IPS DF 6.9 (cell line): ENCODE data around the gene CCDC13.

Experiments used
- DNase-seq: peaks from one replicate; pipeline ENCODE4 v3.0.0-alpha.2; 2013; ENCODE audit warnings: low read depth, low spot score
- H3K27ac ChIP-seq: one replicate; pipeline ENCODE4 v1.5.1; 2013; ENCODE audit warnings: low read length, control low read depth
- H3K27me3 ChIP-seq: 2 replicates; pipeline ENCODE4 v1.6.1; 2013; ENCODE audit warnings: mild to moderate bottlenecking, low read length; ENCODE audit not compliant: control insufficient read depth, insufficient read depth
- H3K36me3 ChIP-seq: 2 replicates; pipeline ENCODE4 v1.6.1; 2013; ENCODE audit warnings: low read length; ENCODE audit not compliant: control insufficient read depth, insufficient read depth
- H3K4me1 ChIP-seq: 2 replicates; pipeline ENCODE4 v1.6.1; 2013; ENCODE audit warnings: low read length; ENCODE audit not compliant: control insufficient read depth, insufficient read depth
- H3K4me3 ChIP-seq: 2 replicates; pipeline ENCODE4 v1.5.1; 2013; ENCODE audit warnings: mild to moderate bottlenecking, low read length
- H3K9me3 ChIP-seq: 2 replicates; pipeline ENCODE4 v1.6.1; 2013; ENCODE audit warnings: low read length, inconsistent platforms; ENCODE audit not compliant: control insufficient read depth, insufficient read depth
- WGBS: extraction: QIAGEN DNeasy Blood & Tissue Kit; methylation state at CpG from one replicate; pipeline ENCODE4 v1.1.7; 2013; ENCODE audit warnings: mixed read lengths, missing lambda C conversion rate; ENCODE audit not compliant: insufficient read length, insufficient coverage; 5-methylcytosine and 5-hydroxymethylcytosine counted together

CCDC13 gene

DNA sequence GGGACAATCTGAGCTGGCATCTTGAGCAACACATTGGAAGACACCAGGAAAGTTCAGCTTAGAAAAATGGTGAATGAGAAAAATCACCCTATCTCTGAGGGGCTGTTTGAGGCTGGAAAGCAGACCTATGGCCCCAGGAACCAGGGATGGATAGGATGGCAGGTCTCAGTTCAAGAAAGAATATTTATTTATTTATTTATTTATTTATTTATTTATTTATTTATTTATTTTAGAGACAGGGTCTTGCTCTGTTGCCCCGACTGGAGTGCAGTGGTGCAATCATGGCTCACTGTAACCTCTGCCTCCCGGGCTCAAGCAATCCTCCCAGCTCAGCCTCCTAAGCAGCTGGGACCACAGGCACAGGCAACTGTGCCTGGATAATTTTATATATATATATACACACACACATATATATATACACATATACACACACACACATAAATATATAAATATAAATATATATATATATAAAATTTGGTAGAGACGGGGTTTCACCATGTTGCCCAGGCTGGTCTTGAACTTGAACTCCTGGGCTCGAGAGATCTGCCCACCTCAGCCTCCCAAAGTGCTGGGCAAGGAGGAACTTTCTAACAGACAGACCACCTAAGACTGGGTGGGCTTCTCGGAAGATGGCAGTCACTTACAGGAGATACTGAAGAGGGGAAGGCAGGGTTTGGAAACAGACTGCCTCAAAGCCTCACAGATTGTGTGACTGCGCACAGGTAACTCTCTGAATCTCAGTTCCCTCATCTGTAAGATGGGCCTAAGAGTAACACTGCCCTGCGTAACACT, 29.7 kb downstream of the CCDC13 start:
- Histone ChIP-seq H3K9me3 (no peaks in the 10 kb centered on the region), H3K27ac (no peak overlapping the region), H3K4me3 (no peak overlapping the region), H3K27me3 (no peaks in the 10 kb centered on the region; the same call in 1 of the 2 replicates), H3K36me3 (no peaks in the 10 kb centered on the region), H3K4me1 (no peaks in the 10 kb centered on the region; the same call in 1 of the 2 replicates)
- DNase-seq = no peak
- WGBS = no CpG with 5 or more reads among the region's 7 CpGs

GRCh38 chr3:42742688-42743087, 30.4 kb downstream of the CCDC13 start:
- no peaks in the 10 kb centered on the region for H3K9me3 ChIP-seq
- DNase-seq = no peak
- H3K36me3 ChIP-seq = no peaks in the 10 kb centered on the region
- no peak overlapping the region for H3K27ac ChIP-seq
- no peaks in the 10 kb centered on the region; the same call in 1 of the 2 replicates for H3K4me1 ChIP-seq
- WGBS = no CpG with 5 or more reads among the region's 9 CpGs
- H3K27me3 ChIP-seq = no peaks in the 10 kb centered on the region; the same call in 1 of the 2 replicates
- no peak overlapping the region for H3K4me3 ChIP-seq

- H3K36me3 ChIP-seq = no peaks in the 10 kb centered on the region
- WGBS = no CpG with 5 or more reads among the region's 4 CpGs
- no peak overlapping the region for H3K4me3 ChIP-seq
- no peak overlapping the region for H3K27ac ChIP-seq
- no peaks in the 10 kb centered on the region; the same call in 1 of the 2 replicates for H3K4me1 ChIP-seq
- no peaks in the 10 kb centered on the region for H3K9me3 ChIP-seq
- H3K27me3 ChIP-seq = no peaks in the 10 kb centered on the region; the same call in 1 of the 2 replicates
- no peak for DNase-seq
These were observed 30.8 kb downstream of the CCDC13 start for GRCh38 chr3:42742259-42742658.

DNA sequence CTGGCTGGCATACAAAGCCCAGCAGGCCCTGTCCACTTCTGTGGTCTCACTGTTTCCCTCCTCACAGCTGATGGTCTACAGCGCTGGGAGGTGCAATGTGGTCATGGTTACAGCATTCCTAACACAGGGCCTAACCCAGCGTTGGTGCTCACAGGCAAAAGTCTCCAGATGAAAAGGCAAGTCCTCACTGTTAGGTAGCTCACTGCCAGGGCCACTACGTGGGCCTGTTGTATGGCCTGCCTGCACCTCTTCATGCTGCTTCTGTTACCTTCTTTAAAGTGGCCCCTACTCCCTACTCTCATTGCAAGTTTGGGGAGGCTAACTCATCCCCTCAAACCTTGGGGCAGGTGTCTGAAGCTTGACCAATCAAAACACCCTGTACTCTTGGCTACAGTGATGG, 31.3 kb downstream of the CCDC13 start:
- Histone ChIP-seq H3K4me1 (no peaks in the 10 kb centered on the region; the same call in 1 of the 2 replicates), H3K27ac (no peak overlapping the region), H3K9me3 (no peaks in the 10 kb centered on the region), H3K27me3 (no peaks in the 10 kb centered on the region; the same call in 1 of the 2 replicates), H3K36me3 (no peaks in the 10 kb centered on the region), H3K4me3 (no peak overlapping the region)
- no peak for DNase-seq
- WGBS = no CpG with 5 or more reads among the region's 3 CpGs

GRCh38 chr3:42739401-42740158, 33.5 kb downstream of the CCDC13 start:
- H3K27ac ChIP-seq = no peak overlapping the region
- no peaks in the 10 kb centered on the region; the same call in 1 of the 2 replicates for H3K27me3 ChIP-seq
- no CpG with 5 or more reads among the region's 12 CpGs for WGBS
- no peaks in the 10 kb centered on the region for H3K36me3 ChIP-seq
- no peak overlapping the region for H3K4me3 ChIP-seq
- no peaks in the 10 kb centered on the region for H3K9me3 ChIP-seq
- peaks cover 5% of the 10 kb centered on the region for H3K4me1 ChIP-seq
- no peak for DNase-seq

DNA sequence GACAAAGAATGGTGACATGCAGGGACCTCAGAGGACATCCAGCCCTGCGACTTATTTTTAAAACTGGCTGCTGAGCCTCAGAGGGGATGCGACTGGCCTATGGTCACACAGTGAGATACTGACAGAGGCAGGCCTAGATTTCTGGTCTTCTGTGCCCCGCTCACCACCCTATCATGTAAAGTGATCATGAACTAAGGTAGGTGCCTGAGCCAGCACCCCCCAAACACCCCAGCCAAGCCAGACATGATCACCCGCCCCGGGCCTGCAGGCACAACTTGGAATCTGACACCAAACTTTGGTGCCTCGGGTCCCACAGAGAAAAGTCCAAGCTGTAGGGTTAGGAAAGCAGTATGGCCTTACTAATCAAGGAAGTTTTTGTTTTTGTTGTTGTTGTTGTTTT, 36.5 kb downstream of the CCDC13 start:
- Histone ChIP-seq H3K27ac (no peak overlapping the region), H3K9me3 (no peaks in the 10 kb centered on the region), H3K27me3 (no peaks in the 10 kb centered on the region; the same call in 1 of the 2 replicates), H3K4me3 (no peak overlapping the region), H3K36me3 (no peaks in the 10 kb centered on the region), H3K4me1 (peaks cover 10% of the 10 kb centered on the region)
- WGBS = no CpG with 5 or more reads among the region's 6 CpGs
- no peak for DNase-seq

- H3K9me3 ChIP-seq = no peaks in the 10 kb centered on the region
- H3K36me3 ChIP-seq = no peaks in the 10 kb centered on the region
- no peak for DNase-seq
- no peak overlapping the region for H3K27ac ChIP-seq
- no peak overlapping the region for H3K4me3 ChIP-seq
- WGBS = no CpG with 5 or more reads among the region's 1 CpG
- H3K4me1 ChIP-seq = peaks cover 10% of the 10 kb centered on the region
- H3K27me3 ChIP-seq = no peaks in the 10 kb centered on the region; the same call in 1 of the 2 replicates
These were observed 37.0 kb downstream of the CCDC13 start for GRCh38 chr3:42736081-42736480.

DNA sequence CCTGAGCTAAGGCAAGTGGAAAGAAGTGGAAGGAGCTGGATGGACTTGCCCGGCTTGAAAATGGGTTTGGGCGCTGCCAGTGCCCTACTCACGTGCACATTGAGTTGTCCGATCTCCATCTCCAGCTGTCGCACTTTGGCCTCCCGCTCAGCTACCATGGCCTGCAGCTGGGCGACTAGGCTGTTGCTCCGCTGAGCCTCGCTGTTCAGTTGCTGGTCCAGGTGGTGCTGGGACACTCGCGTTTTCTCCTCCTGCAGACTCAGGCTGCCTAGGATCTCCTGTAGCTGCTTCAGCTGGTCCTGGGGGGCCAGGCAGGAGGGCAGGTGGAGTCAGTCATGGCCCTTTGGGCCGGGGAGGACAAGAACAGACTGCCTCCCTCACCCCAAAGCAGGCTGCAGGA, 37.4 kb downstream of the CCDC13 start:
- WGBS = no CpG with 5 or more reads among the region's 12 CpGs
- peaks cover 10% of the 10 kb centered on the region for H3K4me1 ChIP-seq

DNA sequence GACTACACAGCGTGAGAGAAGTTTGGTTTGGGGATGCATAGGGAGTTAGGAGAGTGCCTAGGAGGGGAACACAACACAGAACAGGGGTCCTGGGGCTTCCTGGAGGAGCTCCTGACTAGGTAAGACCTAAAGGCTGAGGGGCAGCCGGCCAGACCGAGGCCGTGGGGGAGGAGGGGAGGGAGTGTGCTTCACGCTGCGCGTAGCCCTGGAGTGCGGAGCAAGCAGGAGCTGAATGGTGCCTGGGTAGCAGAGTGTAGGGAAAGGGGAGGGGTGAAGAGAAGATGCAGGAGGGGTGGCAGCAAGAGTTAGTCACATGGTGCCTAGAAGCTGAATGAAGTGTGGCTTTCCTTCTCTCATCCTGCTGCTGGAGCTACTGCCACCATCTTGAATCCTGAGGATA, 38.0 kb downstream of the CCDC13 start:
- H3K4me3 ChIP-seq = no peak overlapping the region
- no peaks in the 10 kb centered on the region for H3K36me3 ChIP-seq
- DNase-seq = no peak
- H3K9me3 ChIP-seq = no peaks in the 10 kb centered on the region
- WGBS = no CpG with 5 or more reads among the region's 8 CpGs
- H3K27me3 ChIP-seq = no peaks in the 10 kb centered on the region
- H3K4me1 ChIP-seq = peaks cover 10% of the 10 kb centered on the region
- no peak overlapping the region for H3K27ac ChIP-seq

More for the DNA sequence above, 37.4 kb downstream of the CCDC13 start:
- no peak overlapping the region for H3K27ac ChIP-seq
- H3K36me3 ChIP-seq = no peaks in the 10 kb centered on the region
- no peaks in the 10 kb centered on the region for H3K27me3 ChIP-seq
- DNase-seq = no peak
- no peak overlapping the region for H3K4me3 ChIP-seq
- no peaks in the 10 kb centered on the region for H3K9me3 ChIP-seq

DNA sequence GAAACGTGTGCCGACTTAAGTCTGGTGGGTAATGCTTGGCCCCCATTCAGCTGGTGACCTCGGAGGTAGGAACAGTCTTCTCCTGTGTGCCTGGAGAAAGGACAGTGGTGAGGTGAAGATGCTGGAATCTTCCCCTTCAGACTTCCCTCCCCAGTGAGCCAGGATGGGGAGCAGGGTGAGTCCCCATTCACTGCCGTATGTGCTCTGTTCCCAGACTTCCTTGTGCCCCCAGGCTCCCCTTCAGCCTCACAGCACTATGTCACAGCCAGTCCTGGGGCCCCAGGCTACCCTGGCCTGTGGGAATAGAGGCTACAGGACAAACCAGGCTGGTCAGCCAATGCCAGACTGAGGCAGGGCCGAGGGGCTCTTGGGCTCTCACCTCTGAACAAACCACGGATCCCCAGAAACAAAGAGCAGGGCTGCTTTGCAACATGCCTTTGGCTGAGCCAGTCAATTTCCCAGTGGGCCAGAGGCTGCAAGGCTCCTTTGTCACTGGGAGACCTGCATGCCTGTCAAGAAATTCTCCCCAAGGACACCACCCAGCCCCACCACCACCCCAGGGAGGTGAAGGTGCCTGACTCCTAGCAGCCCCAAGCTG, 38.7 kb downstream of the CCDC13 start:
- H3K27me3 ChIP-seq = no peaks in the 10 kb centered on the region
- H3K4me3 ChIP-seq = no peak overlapping the region
- no peak overlapping the region for H3K27ac ChIP-seq
- DNase-seq = no peak
- no peaks in the 10 kb centered on the region for H3K9me3 ChIP-seq
- no CpG with 5 or more reads among the region's 6 CpGs for WGBS
- no peaks in the 10 kb centered on the region for H3K36me3 ChIP-seq
- H3K4me1 ChIP-seq = peaks cover 10% of the 10 kb centered on the region
